ENCODE data around the gene SRSF4.
"Not testable (repeated sequence)": the region's sequence is repeated elsewhere in the genome, so short reads cannot be mapped to it uniquely, and the experiment has no call there.

The SRSF4 gene

DNA sequence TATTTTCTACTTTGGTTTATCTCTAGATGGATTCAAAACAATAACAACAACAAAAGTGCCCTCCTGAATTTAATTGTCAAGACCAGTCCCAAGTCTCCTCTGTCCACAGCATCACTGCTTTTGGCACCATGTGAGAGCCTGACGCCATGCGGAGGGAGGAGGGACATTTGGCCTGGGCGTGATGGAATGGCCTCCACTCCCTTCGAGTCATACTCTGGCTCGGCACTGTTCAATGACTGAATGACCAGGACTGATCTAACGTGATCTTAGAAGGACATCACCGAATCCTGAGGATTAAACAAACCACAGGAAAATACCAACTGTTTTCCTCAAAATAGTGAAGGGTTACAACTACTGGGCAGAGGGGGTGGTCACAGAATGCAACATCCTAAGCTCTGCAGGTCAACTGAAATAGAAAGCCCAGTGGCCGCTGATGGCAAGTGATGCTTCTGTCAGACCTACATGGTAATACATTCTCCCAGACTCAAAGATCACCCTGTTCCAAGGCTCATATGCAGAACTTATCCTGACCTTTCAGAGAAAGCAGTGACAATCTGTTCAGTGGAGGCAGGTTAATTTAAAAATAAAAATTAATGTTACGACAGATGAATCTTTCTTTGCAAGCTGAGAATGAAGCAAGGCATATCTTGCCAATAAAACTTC, 19.1 kb downstream of the SRSF4 start:
- DNase-seq (ENCODE audit: low spot score) = no peak

DNA sequence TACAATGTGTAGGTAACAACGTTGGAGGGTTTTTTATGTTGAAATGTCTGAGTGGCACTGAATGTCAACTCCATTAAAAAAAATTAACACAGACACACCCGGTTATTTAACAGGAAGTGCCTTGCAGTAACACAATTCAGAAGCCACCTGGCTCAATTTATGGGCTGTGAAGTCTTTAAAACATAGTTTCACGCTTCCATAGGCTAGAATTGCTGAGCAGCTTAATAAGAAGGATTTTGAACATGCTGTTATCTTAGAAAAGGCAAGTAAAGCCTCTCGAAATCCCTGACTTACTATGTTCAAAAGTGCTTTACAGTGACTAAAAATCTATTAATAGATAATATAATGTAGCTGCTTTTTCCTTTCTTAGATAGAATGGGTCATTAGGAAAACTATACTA, 19.7 kb downstream of the SRSF4 start:
- DNase-seq (ENCODE audit: low spot score) = no peak

DNA sequence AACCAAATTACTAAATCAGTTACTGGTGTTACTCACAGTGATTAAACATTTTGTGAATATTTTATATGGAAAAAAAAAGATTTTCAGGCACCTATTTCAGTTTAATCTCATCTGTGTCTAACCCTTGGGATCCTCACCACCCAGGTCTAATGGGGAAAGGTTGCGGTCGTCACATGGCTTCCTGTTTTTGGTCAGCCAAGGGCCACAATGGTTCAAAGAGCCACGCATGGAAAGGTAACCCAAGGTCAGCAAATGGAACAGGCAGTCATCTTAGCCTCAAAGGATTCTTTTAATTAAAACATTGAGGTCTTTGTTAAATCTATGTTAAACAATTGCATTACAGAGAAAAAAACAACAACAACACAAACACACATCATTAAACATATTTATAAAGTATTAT, 21.9 kb downstream of the SRSF4 start:
- no peak for DNase-seq (ENCODE audit: low spot score)

DNA sequence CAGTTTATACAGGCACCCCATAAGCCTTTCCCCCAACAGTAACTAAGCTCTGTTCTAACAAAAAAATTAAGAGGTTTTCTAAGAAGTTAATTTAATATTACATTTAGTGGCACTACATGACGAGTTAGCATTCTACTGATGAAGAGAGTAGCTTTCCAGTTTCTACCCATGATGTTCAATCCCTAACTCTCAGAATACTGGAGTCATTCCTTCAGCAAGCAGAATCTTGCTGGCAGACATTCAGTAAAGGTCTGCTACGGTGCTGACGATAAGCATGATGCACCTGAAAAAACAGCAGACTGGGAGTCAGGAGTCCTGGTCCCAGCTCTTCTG, 24.5 kb downstream of the SRSF4 start:
- DNase-seq (ENCODE audit: low spot score) = no peak

DNA sequence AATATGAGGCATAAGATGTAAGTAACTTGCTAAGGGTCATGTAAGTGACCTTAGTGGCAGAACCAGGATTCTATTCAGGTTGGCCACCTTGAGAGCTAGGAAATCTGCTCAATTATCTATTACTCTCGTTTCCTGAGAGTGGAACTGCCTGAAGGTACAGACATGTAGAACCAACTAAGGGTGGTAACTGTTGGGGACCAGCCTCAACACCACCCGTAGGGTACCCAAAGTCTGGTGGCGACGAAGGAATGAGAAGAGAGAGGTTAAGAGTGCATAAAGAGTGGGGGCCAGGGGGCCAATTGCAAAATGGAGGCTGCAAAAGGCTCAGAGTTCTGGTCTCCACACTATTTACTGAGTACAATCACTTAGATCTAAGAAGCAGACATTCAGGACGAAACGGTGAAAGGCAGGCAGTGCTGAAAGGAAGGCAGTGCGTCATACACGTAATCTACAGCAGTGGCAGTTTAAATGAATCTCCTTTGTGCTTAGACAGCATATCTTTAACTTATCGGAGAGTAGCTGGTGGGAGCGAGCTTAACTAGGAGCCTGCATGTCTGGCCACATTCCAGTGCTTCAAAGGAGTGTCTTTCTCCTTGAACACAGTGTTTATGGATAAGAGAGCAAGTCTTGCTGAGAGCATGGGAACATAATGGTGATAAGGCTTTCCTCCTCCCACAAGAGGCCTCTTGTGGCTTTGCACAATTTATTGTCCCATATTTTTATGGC, 25.0 kb downstream of the SRSF4 start:
- DNase-seq (ENCODE audit: low spot score) = peak; percentile 33

DNA sequence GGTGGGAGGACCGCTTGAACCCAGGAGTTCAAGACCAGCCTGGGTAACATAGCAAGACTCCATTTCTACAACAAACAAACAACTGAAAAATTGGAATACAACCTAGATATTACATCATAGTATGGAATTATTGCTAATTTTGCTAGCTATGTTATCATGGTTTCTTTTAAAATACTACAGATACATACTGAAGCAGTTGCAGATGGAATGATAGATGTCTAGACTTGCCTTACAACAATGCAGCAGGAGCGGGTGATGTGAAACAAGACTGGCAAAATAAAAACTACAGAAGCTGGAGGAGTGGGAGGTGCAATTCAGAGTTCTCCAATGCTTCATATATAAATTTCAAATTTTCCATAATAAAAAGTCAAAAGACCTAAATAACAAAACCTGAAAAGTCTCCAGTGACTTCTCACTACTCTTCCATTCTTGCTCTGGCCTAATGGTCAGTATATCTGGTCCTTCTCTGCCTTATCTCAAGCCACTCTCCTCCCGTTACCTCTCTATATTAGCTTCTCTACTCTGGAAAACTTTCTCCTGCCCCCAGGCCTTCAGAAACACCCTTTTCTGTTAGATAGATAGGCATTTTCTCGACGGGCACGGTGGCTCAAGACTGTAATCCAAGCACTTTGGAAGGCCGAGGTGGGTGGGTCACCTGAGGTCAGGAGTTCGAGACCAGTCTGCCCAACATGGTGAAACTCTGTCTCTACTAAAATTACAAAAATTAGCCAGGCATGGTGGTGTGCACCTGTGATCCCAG, 29.5 kb downstream of the SRSF4 start:
- no peak for DNase-seq (ENCODE audit: low spot score)

DNA sequence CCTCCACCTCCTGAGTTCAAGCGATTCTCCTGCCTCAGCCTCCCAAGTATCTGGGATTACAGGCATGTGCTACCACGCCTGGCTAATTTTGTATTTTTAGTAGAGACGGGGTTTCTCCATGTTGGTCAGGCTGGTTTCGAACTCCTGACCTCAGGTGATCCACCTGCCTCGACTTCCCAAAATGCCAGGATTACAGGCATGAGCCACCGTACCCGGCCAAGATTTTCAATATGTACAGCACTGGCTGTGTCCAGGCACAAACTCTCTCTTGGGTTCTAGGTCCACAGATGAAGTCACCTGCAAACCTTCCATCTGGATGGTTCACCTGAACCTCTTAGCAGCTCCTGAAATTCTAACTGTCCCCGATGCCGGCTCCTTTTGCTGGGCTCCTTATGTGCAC, 31.4 kb downstream of the SRSF4 start:
- not testable (repeated sequence) for DNase-seq (ENCODE audit: low spot score)

DNA sequence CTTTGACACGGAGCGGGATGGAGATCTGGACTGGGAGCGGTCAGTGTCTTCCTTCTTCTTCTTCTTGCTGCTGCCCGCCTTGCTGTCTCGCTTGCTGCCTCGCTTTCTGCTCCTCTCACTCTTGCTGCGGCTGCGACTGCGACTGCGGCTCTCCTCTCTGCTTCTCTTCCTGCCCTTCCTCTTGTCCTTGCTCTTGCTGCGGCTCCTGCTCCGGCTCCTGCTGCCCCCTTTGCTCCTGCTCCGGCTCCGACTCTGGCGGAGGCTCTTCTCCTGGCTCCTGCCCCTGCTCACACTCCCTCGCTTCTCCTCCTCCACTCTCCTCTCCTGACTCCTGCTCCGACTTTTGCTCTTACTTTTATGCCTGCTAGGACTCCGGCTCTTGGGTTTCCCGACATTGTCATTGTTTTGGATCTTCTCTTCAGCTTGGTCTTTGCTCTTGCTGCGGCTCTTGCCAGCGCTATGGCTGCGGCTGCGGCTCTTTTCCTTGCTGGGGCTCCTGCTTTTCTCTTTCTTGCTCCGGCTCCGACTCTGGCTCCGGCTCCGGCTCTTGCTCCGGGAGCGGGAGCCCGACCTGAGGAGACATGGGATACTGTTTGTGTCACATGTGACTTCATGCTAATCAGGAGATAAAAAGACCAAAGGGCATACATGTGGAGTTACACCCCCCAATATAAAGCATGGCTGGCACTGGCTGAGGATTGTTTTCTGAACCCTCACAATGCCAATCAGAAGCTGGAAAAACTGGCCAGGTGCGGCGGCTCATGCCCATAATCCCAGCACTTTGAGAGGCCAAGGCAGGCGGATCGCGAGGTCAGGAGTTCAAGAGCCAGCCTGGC, 32.8 kb downstream of the SRSF4 start:
- DNase-seq (ENCODE audit: low spot score) = no peak

DNA sequence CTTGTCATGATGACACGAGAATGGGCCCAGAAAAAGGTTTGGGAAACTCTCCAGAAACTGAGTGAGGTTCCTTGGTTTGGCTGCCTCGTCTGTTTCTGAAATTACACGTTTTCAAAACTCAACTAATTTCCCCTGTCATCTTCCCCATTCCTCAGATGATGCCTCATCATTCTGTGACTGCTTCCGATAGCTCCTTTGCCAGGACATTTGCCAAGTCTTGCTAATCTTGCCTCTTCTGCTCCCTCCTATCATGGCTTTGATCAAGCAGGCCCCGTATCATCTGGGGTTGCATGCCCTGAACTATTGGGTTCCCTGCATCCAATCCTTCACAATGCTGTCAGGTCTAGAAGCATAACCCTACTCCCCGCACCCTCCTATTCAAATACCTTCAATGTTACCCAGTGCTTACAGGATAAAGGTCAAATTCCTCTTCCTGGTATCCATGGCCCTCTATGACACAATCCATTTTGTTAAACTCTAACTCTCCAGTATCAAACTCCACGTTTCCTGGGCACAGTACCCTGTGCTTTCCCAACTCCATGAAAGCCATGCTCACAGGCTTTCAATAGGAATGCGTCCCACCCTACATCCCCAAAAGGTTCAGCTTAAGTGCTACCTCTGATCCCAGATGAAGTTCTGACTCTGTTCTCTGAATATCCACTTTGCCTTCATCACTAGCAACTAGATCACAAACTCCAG, 35.8 kb downstream of the SRSF4 start:
- no peak for DNase-seq (ENCODE audit: low spot score)

DNA sequence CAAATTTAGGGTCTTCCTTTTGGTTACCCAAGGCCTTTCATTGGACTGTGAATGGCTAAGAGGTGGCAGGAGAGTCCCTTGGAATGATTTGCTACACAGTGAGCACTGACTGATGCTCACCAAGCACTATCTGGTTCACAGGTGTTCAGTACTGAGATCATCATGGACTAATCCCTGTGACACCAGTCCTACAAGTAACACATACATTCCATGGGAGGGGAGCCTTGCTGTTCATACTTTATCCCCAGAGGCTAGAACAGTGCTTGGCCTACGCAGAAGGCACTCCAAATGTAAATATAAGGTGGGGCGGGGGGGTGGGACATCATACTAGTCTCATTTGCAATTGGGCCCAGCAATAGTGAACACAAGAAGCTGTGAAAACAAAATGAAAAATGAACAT, 37.5 kb downstream of the SRSF4 start:
- no peak for DNase-seq (ENCODE audit: low spot score)

DNA sequence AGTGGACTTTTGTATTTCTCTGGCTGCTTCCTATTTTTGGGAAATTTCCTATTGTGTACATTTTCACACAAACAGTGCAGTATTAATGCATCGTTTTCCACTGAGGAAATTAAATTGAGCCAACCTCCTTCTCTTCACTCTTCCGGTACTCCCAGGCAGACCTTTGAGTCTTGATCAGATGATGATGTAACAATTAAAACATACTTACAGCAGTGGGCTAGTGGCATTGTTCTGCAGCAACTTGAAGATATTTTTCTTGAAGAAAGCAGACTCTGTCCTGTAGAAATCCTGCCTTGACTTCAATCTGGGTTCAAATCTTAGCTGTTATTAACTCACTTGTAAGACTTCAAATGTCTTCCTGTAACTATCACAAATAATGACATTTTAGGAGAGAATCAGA, 39.0 kb downstream of the SRSF4 start:
- DNase-seq (ENCODE audit: low spot score) = no peak

DNA sequence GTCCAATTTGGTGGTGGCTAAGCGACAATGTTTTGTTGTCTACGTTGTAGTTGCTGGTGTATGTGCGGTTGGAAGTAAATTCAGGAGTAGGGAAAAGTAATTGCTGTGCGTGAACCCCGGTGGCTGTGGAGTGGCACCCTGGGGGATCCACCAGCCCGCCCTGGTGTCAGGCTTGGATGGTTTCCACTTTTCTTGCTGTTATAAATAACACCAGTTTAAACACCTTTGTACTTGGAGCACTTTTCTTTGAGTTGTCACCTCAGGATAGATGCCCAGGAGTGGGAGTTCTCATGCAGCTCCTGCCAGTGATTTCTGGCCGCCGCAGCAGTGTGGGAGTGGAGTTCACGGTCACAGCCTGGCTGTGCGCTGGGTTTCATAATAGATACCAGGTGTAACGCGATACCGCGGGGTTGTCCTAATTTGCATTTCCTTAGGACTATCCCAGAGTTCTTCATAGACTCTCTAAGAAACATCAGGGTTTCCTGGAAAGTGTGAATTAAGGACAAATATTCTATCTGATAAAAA, 45.2 kb downstream of the SRSF4 start:
- no peak for DNase-seq (ENCODE audit: low spot score)

DNA sequence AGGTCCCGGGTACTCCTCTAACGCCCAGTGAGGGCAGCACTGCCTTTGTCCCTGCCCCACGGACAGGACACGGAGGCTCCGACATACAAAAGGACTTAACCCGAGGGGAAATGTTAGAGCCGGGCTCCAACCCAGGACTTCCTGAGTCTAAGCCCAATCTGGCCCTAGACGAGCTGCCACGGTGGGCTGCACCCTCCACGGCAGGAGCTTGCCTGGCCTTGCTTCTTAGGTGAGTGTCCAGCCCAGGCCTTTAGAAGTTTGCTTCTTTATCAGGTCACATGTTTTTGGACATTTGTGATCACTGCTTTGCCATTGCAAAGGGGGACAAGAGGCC, 47.0 kb downstream of the SRSF4 start:
- DNase-seq (ENCODE audit: low spot score) = no peak

DNA sequence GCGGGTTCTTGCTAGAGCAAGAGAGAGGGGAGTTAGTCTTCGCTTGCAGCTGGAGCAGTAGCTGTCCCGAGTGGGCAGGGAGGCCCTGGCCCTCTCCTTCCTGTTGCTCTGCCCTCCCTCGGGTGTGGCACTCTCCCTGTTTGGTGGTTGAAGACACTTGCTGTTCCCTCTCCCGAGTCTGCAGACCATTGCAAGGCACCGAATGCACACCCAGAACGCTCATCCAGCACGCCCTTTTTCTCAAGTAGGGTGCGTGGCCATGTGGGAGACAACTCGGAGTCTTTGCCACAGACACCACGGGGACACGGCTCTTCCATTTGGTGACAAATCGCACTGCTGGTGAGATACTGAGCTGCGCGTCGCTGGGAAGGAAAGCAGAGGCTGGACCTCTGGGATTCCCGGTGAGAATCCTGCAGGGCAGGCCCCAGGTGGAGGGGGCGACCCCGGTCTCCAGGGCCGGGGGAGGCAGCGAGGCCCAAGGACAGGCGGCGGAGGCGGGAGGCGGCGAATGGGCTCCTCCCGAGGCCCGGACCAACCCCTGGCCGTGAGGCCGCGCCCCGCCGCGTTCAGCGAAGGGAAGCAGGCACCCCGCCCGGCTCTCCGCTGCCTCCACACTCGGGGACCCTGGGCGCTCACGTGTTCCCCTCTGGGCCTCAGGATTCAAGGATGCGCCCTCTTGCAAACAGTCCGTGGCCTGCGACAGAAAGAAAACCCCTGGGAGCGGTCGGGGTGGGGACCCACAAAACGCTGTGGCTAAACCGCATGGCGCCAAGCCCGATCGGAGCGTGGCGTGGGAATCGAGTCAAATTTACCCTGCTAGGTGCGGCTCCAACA, 47.6 kb downstream of the SRSF4 start:
- no peak for DNase-seq (ENCODE audit: low spot score)

DNA sequence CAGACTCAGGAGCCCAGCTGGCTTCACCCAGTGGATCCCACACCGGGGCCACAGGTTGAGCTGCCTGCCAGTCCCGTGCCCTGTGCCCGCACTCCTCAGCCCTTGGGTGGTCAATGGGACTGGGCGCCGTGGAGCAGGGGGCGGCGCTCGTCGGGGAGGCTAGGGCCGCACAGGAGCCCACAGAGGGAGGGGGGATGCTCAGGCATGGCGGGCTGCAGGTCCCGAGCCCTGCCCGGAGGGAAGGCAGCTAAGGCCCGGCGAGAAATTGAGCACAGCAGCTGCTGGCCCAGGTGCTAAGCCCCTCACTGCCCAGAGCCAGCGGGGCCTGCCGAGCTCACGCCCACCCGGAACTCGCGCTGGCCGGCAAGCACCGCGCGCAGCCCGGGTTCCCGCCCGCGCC, 50.6 kb downstream of the SRSF4 start:
- DNase-seq (ENCODE audit: low spot score) = not testable (repeated sequence)

DNA sequence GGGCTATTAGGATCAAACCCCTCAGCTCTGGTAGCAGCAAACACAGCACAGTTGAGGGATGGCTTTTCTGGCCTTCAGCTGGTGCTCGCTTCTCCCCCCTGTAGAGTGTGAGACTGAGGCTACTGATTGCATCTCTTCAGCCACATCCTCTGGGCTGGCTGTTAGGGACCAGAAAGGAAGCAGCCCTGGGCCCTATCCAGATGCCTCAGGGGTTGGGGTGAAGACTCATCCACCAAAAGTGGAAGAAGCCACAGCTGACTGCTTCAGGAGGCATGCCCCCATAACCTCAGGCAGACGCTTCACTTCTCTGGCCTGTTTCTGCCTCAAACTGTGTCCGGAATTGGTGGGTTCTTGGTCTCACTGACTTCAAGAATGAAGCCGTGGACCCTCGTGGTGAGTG, 51.8 kb downstream of the SRSF4 start:
- no peak for DNase-seq (ENCODE audit: low spot score)

DNA sequence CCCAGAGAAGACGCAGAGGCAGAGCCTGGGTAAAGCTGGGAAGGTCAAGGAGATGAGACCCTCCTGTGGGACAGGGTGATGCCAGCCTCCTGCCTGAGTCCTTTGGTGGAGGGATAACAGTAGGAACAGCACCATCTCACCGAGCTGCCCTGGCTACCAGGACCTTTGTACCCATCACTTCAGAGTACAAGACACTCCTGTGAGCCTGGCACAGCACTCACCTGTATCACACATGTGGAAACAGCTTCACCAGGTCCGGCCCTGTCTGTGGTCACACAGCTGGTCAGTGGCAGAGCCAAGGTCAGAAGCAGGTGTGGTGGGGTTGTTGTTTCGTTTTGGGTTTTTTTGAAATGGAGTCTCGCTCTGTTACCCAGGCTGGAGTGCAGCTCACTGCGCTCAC, 53.0 kb downstream of the SRSF4 start:
- no peak for DNase-seq (ENCODE audit: low spot score)

DNA sequence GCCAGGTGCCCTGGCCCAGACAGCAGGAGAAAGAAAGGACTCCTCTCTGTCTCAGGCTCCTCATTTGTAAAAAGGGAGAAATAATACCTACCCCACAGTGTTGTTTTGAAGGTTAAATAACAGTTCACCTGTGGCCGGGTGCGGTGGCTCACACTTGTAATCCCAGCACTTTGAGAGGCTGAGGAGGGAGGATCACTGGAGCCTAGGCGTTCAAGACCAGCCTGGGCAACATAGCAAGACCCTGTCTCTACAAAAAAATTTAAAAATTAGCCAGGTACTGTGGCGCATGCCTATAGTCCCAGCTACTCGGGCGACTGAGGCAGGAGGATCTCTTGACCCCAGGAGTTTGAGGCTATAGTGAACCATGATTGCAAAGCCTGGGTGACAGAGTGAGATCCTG, 55.5 kb downstream of the SRSF4 start:
- DNase-seq (ENCODE audit: low spot score) = no peak

DNA sequence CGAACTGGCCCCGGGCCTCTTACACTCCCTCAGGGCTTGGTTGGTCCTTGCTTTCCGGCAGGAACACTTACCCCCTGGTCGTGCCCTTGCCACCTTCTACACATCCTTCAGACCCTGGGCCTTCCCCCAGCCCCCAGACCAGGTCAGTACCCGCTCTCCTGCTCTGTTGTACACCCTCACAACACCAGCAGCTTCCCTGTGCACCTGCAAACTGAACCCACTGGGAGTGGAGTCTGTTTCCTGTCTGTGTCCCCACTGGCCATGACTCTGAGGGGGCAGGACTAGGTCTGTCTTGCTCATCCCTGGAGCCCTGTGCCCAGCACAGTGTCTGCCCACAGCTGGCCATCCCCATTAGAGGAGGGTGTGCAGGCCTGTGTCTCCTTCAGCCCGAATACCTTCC, 55.9 kb downstream of the SRSF4 start:
- no peak for DNase-seq (ENCODE audit: low spot score)

DNA sequence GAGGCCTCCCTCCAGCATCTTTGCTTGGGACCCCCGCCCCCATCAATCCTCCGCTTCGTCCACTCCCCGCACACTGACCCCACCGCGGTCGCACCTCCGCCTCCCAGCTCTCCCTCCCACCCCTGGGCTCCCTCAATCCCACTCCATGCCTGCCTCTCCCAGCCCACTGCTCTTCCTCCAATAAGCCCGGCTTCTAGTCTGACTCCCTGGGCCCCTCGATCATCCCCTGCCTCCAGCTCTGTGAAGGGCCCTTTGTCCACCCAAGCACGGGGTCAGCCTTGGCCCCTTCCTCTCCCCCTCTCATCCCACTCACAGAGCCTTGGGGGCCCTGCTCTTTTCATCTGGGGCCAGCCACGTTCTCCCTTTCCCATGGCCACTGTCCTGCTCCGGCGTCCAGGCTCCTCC, 56.5 kb downstream of the SRSF4 start:
- DNase-seq (ENCODE audit: low spot score) = no peak

Measured in kidney capillary endothelial cell (primary cell).